NOMO-1 treated with dmso at 0.1 percent for 144 hours (cell line): Measurements from ENCODE around the gene GCNT2.
"Not testable (repeated sequence)": the region's sequence is repeated elsewhere in the genome, so short reads cannot be mapped to it uniquely, and the experiment has no call there.

Source experiments
- DNase-seq: peaks from one replicate; lab custom pipeline; 2025; ENCODE audit not compliant: unreplicated experiment; lab: John Stamatoyannopoulos, UW

GCNT2 gene

DNA sequence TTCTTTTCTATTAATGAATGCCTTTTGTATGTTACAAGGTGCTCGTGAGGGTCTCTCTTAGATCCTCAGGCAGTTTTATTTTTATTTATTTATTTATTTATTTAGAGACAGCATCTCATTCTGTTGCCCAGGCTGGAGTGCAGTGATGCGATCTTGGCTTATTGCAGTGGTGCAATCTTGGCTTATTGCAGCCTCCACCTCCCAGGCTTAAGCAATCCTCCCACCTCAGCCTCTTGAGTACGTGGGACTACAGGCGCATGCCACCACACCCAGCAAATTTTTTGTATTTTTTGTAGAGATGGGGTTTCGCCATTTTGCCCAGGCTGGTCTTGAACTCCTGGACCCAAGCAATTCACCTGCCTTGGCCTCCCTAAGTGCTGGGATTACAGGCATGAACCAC lies 79.5 kb downstream of the GCNT2 start:
- DNase-seq: not testable (repeated sequence)

GRCh38 chr6:10603219-10603618 lies 82.1 kb downstream of the GCNT2 start:
- DNase-seq: no peak

- DNase-seq: no peak
These were observed 87.9 kb downstream of the GCNT2 start for GRCh38 chr6:10609038-10609437.

DNA sequence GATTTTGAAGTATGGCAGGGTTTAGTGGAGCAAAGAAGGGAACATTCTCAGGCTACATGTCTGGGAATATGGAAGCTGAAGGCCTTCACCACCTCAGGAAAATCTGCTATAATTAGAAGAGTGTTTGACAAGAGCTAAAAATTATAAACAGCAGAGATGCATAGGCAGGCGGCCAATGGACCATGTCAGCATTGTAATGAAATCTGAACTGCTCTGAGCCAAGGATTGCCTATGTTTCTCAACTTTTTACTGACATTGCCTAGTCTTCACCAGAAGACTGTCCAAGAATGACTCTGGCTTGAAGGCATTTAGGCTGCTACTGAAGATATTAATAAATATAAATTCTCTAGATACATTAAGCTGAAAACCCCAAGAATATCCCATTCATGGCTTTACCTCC lies 89.1 kb downstream of the GCNT2 start:
- no peak for DNase-seq

DNA sequence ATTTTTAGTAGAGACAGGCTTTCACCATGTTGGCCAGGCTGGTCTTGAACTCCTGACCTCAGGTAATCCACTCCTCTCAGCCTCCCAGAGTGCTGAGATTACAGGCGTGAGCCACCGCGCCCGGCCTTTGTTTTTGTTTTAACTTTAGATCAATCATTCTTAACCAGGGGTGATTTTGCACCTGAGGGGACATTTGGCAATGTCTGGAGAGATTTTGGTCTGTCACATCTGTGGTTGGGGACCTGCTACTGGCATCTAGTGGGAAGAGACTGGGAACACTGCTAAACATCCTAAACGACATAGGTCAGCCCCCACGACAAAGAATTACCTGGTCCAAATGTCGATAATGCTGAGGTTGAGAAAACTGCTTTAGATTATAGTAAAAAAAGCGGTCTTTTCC lies 91.0 kb downstream of the GCNT2 start:
- no peak for DNase-seq

DNA sequence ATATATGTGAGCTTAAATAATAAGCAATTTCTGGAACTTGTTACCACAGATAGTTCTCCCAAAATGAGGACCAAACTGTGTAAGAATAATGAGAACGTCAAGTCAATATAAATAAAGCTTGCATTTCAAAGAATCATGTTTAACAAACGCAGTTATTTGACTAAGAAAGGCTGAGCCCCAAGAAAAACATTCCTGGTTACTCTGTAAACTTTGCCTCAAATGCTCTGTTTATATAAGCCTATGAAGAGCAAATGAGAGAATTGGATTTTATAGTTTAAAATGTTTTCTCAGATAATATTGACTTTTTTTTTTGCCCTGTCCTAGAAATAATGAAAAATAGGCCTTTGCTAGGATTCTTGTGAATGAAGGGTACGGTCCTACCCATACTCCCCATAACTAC lies 91.9 kb downstream of the GCNT2 start:
- no peak for DNase-seq

GRCh38 chr6:10613723-10614122 lies 92.6 kb downstream of the GCNT2 start:
- DNase-seq: no peak

- no peak for DNase-seq
These were observed 94.5 kb downstream of the GCNT2 start for GRCh38 chr6:10615675-10616074.

DNA sequence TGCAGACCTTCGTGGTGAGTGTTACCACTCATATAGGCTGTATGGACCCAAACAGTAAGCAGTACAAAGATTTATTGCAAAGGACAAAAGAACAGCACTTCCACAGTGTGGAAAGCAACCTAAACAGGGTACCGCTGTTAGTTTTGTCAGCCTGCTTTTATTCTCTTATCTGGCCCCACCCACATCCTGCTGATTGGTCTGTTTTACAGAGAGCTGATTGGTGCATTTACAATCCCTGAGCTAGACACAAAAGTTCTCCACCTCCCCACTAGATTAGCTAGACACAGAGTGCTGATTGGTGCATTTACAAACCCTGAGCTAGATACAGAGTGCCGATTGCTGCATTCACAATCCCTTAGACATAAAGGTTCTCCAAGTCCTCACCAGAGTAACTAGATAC lies 95.1 kb downstream of the GCNT2 start:
- not testable (repeated sequence) for DNase-seq

DNA sequence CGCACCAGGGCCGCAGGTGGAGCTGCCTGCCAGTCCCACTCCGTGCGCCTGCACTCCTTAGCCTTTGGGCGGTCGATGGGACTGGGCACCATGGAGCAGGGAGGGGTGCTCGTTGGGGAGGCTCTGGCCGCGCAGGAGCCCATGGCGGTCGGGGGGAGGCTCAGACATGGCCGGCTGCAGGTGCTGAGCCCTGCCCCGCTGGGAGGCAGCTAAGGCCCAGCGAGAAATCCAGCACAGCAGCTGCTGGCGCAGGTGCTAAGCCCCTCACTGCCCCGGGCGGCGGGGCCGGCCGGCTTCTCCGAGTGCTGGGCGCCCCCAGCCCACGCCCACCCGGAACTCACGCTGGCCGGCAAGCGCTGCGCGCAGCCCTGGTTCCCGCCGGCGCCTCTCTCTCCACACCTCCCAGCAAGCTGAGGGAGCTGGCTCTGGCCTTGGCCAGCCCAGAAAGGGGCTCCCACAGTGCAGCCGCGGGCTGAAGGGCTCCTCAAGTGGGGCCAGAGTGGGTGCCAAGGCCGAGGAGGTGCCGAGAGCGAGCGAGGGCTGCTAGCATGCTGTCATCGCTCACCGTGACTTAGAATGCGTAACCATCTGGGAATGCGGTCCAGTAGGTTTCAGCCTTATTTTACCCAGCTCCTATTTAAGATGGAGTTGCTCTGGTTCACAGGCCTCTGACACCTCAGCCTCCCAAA lies 96.0 kb downstream of the GCNT2 start:
- DNase-seq: no peak

DNA sequence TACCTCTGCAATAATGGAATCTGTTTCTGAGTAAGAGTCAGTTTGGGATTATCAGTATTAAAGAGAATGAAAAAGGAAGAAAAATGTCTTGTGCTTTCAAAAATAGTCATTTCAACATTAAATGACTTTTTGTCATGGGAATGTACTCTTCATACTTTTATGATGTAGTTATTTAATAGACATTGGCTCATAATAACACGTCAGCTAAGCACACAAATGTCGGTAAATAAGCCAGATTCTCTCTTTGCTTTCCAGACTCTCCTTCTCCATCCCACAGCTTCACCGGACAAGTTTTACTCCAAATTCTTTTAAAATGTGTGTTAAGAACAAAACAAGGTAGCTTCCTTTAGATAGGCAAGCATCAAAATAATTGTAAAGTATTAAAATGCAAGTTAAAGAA lies 97.3 kb downstream of the GCNT2 start:
- DNase-seq: no peak

GRCh38 chr6:10621213-10621612 lies 100.1 kb downstream of the GCNT2 start:
- DNase-seq: no peak

- no peak for DNase-seq
These were observed 100.7 kb downstream of the GCNT2 start for GRCh38 chr6:10621847-10622246.

DNA sequence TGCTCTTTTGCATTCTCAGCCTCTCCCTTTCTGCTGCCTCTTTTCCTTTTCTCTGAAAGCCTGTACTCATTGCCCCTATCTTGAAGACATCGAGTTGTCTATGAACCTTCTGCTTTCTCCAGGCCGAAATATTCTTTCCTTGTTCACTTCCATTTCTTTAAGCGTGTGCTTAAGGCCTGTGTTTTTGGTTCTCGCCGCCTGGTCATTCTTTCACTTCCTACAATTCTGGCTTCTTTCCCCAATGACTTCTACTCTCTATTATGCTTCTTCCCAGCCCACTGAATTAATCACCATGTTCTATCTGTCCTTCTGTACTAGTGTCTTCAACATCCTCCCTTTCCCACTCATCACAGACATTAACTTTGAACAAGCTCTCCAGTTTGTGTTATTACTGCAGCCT lies 103.7 kb downstream of the GCNT2 start:
- peak; percentile 10 for DNase-seq

GRCh38 chr6:10626154-10626741 lies 105.1 kb downstream of the GCNT2 start:
- no peak for DNase-seq

DNA sequence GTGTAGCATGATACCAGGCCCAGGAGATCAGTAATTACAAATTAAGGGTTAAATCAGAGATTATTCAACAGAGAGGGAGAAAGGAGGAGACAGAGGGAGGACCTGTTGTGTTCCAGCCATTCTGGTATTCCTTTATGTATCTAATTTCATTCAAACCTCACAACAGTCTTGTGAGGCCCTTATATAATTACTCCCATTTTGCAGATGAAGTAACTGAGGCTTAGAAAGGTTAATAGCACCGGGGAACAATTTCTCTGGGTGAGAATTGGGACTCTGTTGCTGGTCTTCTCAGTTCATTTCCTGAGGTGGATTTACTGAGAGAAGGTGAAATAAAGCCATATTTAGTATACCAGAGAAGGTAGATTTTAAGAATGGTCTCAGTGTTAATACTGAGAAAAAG lies 106.6 kb downstream of the GCNT2 start:
- DNase-seq: no peak

- no peak for DNase-seq
These were observed 109.0 kb downstream of the GCNT2 start for GRCh38 chr6:10630178-10630577.

GRCh38 chr6:10633216-10633615 lies 112.1 kb downstream of the GCNT2 start:
- DNase-seq: peak; percentile 90

- DNase-seq: no peak
These were observed 119.3 kb downstream of the GCNT2 start for GRCh38 chr6:10640412-10640811.

DNA sequence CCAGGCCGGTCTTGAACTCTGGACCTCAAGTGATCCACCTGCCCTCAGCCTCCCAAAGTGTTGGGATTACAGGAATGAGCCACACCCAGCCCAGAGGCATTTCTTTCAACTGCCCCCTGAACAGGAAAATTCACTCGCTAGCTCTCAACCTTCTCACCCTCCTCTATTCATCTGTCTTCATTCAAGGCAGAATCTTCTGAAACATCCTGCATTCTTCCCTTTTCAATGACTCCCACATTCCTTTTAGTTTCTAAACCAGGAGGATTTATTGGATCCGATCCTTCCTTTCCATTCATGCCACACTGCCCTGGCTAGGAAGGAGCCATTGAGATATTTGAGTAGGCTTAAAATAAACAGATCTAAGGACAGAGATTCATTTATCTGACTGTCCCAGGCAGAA lies 120.4 kb downstream of the GCNT2 start:
- no peak for DNase-seq

- DNase-seq: peak; percentile 84
These were observed 122.1 kb downstream of the GCNT2 start for GRCh38 chr6:10643201-10643651.

DNA sequence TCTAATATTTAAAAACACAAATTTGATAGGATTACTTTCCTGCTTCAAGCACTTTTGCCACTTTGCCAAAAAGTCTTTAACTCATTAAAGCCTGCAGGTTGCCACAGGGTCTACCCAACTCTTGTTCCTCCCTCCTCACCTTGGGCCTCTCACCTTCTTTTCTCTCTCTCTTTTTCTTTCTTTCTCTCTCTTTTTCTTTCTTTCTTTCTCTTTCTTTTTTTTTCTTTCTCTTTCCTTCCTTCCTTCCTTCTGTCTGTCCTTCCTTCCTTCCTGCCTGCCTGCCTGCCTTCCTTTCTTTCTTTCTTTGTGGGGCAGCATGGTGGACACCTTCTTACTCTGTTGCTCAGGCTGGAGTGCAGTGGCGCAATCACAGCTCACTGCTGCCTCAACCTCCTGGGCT lies 123.1 kb downstream of the GCNT2 start:
- DNase-seq: no peak

DNA sequence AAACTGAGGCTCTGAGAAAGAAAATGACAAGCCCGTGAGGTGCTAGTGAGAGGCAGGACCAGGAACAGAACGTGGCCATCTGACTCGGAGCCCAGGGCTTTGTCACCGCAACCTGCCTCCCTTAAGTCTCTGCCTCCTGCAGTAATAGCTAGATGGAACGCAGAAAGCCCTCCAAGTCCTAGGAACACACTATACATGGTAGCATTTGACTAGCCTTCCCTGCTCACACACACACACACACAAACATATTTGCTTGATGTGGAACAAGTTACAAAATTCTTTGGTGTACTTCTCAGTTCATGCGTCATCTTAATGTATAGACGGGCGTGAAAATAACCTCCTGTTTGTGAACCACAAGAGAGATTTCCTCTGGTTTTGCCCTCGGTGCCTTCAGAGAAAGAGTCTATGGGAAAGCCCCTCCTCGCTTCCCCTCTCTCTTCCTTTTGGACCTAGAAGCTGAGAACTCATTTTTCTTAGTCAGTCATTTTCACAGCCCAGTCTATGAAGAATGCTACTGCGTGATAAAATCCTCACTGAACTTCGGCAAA lies 134.4 kb downstream of the GCNT2 start:
- DNase-seq: no peak
